Limb (tissue), 2 donors: ENCODE data around the gene MAP4.

ENCODE experiments used
- DNase-seq, 2 donors: peaks; one replicate each; pipeline ENCODE4 v3.0.0-alpha.2; 2016; ENCODE audit errors: extremely low spot score in 2 of 2

Gene MAP4

DNA sequence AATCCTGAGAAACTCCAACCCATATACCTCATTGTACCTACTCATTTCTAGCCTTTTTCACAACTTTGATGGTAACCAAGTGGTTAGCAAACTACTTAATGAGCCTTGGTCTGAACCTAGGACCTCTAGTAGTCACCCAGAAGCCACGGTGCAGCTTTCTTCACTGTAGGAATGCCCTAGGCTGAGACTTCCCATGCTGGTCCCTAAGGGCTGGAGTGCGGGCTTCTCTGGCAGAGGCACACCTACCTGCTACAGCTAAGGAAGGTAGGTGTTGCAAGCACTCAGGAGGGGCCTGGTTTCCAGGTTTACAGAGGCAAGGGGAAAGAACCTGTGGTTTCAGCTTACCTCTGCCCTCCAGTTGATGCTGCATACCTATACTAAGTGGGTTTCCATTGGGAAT lies 147.9 kb downstream of the MAP4 start:
- no peak for DNase-seq

DNA sequence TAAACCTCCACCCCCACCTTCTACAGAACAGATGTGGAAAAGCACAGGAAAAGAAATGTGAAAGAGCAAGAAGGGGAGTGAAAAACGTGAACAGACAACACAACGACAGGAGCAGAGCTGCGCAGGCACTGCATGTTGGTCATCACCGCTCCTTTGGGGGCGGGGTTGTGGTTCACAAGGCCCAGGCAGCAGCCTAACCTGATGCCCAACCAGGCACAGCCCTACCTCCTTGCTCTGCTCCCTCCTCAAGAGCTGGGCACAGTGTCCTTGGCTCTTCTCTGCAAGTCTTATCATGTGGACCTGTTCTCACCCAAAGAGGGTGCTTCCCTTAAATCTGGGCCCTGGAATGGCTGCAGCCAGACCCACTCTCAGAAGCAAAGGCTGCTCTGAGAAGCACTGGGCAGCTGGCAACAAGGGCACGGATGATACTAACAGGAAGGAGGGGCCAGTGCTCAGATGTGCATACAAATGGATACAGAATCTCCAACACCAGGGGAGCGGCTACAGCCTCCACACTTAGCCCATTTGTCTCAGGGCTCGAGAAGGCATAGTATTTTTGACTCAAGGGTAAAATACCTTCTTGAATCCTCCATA lies 148.7 kb downstream of the MAP4 start:
- no peak for DNase-seq

DNA sequence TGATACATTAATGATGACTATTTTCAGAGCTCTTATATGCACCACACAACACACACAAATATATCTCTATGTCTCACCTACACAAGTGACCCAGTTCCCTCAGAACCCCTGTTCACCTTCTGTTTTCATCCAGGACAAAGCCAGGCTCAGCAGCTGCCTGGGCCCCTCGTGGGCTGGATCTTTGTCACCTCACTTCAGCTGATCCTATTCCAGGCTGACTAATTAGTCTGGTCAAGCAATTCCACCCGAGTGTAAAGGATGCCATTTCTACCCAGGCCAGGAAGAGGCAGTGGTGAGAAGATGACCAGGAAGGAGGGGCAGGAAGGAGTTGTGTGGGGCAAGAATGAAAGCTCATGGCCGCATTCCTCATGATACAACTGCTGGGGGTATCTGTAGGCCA lies 151.0 kb downstream of the MAP4 start:
- DNase-seq = no peak

DNA sequence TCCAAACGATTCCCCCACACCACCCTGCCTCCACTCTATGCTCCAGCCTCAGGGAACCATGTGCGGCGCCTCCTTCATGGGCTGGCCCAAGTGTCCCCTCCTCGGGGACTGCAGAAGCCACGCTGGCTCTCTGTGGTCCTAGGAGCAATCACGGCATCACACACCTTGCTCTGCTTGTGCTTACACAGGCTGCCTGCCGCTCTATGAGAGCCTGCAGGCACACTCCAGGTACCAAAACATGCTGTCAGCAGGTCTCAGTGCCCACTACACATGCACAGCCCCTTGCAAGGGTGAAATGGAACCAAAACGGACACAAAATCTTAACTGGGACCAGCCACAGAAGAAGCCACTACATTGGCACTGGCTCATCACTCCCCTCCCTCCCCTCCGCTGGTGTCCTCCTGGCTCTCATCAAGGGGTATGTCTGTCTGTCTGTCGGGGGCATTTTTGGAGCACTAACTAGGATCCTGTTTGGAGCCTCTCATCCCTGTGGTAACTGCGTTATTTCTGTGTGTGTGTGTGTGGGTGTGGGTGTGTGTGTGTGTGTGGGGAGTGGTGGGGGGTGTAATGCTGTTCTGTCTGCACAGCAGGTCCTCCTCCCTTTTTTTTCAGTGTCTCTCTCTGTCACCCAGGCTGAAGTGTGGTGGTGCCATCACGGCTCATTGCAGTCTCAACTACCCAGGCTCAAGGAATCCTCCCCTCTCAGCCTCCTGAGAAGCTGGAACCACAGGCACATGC lies 152.7 kb downstream of the MAP4 start:
- no peak for DNase-seq

DNA sequence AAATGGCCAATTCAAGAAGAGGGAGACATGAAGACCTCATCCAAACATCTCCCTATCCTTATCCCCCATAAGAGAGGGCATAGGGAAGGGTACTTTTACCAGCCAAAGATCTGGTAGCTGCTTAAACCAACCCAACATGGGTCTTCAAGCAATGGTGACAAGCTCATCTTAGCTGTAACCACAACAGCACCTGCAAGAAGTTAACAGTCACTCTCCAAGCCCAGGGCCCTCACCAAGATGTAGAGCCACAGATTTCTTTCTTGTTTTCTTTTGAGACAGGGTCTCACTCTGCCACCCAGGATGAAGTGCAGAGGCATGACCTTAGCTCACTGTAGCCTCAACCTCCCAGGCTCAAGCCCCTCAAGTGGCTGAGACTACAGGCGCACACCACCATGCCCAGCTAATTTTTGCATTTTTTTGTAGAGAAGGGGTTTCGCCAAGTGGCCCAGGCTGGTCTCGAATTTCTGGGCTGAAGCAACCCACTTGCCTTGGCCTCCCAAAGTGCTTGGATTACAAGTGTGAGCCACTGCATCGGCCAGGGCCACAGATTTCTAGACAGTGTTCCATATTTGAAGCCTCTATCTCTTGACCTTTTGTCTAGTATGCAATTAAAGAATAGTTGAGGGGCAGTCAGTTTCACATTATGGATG lies 156.1 kb downstream of the MAP4 start:
- no peak for DNase-seq

DNA sequence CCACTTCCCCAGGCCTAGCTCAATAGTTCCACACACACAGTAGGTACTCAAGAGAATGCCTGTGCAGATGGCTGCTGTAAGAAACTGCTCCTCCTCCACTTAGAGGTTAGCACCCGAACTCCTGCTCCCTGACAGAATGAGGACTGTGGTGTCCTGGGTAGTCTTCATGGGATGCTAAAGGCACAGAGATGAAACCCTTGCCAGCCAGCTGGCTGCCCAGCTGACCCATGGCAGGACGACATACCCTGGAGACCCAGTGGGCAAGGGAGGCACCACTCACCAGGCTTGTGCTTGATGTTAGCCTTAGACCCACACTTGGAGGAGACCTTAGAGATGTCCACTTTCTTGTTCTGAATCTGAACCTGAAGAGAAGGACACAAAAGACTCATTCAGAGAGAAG lies 159.1 kb downstream of the MAP4 start:
- no peak for DNase-seq

DNA sequence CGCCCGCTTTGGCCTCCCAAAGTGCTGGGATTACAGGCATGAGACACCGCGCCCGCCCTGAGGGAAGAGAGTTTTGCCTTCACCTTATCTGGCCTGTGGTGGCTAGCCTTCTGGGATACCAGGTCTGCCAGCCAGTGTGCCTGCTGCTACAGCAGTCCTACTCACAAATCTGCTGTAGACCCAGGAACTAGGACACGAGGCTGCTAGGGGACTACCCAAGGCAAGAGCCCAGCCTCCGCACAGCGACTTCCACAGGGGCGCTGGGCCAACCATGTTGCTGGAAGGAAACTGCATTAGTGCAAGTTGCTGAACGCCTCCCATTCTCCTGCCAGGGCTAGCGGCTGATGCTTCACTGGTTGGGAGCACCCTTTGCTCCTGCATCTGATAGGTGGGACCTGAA lies 159.5 kb downstream of the MAP4 start:
- DNase-seq = no peak

DNA sequence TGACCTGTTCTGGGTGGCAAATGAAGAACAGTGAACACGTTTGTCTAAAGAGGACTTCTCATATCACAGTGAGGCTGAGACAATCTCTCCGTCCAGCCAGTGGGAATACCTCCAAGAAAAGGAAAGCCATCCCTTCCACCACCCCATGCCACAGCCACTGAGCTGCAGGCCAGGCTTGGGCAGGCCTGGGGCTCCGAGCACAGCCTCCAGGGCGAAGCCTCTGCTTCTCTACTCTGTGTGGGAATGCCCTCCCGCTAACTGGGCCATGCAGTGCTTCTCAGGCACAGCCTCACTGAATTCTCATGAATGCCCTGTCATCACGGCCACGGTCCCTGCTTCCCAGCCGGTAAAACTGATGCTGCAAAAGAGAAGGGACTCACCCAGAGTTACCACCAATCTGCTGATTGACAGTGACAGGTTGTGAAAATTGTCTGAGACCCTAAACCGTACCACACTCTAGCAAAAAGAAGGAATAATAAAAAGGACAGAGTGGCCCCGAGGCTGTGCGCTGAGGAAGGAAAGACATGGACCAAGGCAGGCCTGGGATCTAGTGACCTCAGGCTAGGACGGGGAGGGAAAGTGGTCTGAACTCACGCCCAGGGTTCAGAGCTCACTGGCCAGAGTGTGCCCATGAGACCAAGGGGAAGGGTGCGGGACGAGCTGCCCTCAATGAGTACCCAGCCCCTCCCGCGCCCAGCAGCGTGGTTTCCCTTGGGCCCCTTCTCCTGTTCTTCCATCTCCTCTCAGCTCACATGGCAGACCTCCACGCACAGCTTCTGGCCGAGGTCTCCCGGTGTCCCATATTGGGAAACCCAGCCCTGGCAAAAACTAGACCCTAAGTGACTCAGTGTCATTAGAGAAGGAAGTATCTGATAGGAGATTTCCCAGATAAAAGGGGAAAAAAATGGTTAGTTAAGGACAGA lies 160.5 kb downstream of the MAP4 start:
- no peak for DNase-seq

DNA sequence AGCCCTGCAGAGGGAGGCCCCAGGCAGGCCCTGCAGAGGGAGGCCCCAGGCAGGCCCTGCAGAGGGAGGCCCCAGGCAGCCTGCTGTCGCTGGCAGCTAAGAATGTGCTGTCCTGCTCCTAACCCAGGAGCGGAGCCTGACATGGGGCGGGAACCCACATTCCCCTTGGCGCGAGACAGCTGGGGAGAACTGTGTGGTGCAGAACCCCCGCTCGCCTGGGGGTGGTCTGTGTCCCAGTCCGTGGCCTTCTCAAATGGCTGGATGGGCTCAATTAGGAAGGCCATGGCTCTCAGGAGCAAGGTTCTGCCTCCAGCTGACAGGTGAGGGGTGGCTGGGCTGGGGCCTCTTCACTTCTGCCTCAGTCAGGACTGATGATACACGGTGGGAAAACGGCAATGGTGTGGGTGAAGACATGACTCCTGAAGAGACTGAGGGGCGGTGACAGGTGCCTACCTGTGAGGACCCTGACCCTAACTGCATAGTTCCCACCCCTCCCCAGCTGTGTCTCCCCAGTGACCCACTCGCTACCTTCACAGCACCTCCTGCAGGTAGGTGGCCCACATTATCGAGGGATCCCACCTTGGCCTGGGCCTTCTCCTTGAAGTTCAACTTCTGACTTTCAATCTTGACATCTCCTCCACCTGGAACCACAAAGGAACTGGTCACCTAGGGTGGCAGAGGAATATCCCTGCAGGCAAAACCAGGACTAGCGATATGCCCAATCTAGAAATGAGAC lies 161.3 kb downstream of the MAP4 start:
- no peak for DNase-seq

DNA sequence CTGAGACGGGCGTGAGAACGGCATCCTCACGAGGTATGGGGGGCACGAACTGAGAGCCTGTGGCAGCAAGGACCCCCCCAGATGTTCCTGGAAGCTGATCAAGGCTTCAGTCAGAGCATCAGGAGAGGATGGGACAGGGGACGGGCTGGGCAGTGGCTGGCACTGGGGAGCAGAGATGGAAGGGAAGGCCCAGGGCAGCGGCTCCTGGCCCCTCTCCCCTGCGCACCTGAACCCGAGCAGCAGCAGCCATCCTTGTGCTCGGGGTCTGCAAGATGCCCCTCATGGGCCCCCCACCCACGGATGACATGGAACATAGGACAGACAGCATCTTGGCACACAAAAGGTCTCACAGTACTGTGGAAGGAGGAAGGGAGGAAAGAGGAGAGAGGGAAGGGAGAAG lies 161.9 kb downstream of the MAP4 start:
- DNase-seq = no peak

DNA sequence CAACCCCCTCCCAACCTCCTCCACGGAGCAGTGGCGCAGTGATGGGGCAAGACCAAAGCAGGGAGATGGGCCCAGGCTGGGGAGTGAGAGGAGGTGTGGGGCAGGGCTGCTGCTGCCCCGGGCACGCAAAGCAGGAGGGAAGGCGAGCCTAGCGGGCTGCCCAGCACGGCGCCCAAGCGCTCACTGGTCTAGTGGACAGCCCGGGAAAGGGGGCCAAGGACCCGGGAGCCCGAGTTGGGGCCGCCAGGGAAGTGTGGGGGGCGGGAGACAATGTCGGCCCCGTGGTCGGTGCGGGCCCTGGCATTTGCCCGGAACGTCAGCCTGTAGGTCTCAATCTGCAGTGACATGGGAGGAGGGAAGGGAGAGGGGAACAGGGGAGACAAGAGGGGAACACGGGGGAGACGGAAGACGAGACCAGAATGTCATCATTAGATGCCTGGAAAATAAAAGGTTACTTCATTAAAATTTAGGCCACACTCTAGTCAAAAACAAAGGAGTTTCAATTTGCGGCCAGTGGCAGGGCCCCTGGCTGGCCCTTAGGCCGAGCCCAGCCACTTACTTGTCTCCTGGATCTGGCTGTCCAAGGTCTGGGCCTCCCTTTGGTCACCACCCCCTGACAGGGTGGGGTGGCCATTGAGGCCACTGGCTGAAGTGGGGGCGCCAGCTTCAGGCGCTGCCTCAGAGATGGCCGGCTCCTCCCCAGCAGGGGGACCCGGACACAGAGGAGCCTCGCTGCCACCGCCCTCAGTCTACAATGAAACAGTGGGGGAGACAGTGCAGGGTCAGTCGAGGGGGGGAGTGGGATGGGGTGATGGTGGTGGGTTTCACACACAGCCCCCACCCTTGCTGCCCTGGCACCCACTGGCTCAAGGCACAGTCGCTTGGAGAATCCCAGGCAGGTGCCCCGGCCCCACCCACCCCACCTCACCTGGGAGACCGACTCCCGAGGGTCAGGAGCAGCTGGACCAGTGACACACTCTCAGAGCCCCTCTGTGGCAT lies 163.3 kb downstream of the MAP4 start:
- DNase-seq = no peak

DNA sequence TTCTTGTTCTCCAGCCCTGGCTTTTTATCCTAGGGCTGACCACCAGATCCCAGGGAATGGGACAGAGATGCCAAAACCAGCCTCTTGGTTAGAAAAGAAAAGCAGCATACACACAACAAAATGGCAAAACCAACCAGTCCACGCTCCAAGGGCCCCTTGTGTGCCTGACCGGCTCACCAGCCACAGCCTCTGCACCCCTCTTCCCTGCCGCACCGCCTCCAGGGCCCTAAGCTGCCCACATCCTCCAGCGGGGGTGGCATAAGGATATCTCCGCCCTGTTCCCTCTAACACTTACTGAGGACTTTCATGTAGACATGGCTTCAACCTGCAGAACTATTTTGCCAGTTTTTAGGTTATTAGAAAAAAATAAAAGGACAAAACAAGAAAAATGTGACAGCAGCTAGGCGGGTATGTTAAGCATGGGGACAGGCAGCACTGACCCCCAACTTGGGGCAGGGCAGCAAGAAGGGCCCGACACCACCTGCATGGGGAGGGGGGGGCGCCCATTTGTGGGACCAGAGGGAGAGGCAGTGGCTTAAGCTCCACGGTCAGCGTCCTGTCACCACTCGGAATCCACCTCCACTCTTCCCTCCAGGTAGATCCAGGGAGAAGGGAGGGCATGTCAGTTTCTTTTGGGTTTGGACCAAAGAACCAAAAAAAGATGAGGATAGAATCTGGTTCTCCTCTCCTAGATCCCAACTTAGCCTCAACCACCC lies 164.2 kb downstream of the MAP4 start:
- no peak for DNase-seq

DNA sequence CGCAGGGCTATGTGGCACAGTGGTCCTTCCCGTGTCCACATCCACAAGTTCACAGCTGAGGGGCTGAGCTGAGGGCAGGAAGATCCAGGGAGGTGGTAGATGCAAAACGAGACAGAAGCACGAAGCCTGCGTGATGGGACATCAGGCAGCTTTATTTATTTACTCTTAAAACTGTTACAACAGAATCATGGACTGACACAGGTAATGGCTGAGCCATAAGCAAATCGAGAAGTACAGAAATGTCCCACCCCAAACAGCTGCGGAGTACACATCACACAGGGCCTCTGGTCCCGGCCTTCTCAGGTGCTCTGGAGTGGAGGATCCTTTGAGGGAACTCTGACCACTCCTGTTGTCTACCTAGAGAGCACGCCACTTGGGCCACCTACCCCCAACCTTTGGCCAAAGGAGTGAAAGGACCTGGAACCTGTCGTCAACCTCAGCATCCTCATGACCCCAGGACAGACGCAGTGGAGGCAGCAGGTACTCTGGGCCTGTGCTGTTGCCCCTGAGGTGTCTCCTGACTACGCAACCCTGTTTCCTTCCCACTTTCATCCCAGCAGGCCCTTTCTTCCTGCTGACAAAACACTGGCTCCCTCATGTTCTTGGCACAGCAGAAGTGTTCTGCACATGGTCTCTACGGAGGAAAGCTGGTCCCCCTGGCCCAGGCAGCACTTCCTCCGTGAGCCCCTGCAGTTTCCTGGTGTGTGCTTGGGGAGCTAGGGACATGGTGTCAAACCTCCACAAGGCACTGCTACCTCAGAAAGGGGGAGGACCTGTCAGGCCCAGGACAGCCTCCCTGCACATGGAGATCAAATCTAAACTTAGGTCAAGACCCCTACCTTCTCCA lies 165.4 kb downstream of the MAP4 start:
- no peak for DNase-seq

DNA sequence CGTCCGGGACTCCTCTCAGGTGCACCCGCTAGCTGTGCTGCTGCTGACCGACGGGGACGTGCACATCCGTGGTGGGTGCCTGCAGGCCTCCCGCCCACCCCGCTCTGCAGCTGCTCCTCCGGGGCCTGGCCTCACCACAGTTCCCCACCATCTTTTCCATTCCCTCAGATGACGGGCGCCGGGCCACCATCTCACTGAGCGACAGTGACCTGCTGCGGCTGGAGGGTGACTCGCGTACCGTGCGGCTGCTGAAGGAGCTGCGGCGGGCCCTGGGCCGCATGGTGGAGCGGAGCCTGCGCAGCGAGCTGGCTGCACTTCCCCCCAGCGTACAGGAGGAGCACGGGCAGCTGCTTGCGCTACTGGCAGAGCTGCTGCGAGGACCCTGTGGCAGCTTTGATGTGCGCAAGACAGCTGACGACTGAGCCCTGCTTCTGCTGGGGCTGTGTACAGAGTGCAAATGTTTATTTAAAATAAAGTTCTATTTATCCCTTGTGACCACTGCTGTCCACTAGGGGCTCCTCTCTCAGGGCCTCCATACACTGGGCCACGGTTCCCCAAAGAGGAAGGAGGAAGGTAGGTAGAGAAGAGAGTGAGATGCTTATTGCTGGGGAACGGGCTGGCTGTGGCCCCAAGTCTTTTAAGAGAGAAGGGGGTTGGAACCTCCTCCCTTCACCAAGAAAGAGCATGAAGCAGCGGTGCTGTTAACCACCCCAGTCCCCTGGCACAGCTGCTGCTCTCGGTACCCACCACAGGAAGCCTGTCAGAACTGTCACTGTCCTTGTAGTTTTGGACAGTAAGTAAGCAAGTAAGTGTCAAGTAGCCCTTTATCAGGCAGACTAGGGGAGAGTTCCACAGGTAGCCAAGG lies 166.3 kb downstream of the MAP4 start:
- no peak for DNase-seq

DNA sequence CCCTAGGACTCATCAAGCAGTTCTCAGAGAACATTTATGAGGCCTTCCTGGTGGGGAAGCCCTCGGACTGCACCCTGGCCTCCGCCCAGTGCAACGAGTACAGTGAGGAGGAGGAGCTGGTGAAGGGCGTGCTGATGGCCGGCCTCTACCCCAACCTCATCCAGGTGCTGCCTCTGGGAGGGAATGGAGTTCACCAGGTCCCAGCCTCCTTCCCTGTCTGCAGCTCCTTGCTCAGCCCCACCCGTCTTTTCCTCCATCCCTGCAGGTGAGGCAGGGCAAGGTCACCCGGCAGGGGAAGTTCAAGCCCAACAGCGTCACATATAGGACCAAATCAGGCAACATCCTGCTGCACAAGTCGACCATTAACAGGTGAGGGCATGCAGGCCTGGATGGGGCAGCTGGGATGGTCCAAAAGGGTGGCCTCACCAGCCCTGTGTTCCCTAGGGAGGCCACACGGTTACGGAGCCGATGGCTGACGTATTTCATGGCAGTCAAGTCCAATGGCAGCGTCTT lies 167.0 kb downstream of the MAP4 start:
- DNase-seq = no peak

DNA sequence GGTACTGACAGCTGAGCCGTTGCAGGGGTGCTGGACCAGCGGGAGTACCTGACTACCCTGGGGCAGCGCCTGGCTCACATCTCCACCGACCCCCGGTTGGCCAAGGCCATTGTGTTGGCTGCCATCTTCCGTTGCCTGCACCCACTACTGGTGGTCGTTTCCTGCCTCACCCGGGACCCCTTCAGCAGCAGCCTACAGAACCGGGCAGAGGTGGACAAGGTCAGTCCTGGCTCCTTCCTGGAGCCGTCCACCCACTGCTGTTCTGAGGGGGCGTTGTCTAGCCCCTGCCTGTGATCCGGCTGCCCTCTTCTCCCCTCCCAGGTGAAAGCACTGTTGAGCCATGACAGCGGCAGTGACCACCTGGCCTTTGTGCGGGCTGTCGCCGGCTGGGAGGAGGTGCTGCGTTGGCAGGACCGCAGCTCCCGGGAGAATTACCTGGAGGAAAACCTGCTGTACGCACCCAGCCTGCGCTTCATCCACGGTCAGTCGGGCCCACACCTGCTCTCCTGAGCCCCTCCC lies 167.6 kb downstream of the MAP4 start:
- DNase-seq = no peak
